ENCODE measurements around the gene VSIG10.
"Not testable (repeated sequence)": the region's sequence is repeated elsewhere in the genome, so short reads cannot be mapped to it uniquely, and the experiment has no call there.

DNA sequence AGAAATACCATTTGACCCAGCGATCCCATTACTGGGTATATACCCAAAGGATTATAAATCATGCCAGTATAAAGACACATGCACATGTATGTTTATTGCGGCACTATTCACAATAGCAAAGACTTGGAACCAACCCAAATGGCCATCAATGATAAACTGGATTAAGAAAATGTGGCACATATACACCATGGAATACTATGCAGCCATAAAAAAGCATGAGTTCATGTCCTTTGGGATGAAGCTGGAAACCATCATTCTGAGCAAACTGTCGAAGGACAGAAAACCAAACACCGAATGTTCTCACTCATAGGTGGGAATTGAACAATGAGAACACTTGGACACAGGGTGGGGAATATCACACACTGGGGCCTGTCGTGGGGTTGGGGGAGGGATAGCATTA is 25.6 kb upstream of the VSIG10 start:
- TF ChIP-seq, protein P1, sequence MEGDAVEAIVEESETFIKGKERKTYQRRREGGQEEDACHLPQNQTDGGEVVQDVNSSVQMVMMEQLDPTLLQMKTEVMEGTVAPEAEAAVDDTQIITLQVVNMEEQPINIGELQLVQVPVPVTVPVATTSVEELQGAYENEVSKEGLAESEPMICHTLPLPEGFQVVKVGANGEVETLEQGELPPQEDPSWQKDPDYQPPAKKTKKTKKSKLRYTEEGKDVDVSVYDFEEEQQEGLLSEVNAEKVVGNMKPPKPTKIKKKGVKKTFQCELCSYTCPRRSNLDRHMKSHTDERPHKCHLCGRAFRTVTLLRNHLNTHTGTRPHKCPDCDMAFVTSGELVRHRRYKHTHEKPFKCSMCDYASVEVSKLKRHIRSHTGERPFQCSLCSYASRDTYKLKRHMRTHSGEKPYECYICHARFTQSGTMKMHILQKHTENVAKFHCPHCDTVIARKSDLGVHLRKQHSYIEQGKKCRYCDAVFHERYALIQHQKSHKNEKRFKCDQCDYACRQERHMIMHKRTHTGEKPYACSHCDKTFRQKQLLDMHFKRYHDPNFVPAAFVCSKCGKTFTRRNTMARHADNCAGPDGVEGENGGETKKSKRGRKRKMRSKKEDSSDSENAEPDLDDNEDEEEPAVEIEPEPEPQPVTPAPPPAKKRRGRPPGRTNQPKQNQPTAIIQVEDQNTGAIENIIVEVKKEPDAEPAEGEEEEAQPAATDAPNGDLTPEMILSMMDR (IDR thresholded peaks at IDR 0.05; ENCODE audit: low read depth, low read length), result not testable (repeated sequence)
- TF ChIP-seq EZH2phosphoT487 (IDR thresholded peaks at IDR 0.05; ENCODE audit: low read depth), result not testable (repeated sequence)

All from OCI-LY3 (cell line).